ENCODE data around the gene ITGA6.

DNA sequence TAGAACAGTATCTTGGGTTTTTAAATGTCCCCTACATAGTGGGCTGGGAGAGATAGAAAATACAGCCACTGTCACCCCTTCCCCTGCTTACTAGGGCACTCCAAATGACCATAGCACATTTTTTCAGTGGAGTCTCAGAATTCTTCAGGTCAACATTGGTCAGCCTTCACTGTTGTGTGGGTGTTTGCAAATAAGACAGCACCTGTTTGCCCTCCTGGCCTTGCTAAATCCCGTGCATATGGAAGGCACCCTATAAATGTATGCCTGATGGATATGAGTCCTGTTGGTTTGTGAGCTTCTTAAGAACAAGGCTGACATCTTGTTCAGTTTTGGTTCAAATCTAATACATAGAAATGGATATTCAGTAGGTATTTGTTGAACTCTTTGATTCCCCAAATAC is 12.5 kb downstream of the ITGA6 start:
- TF ChIP-seq POLR2A (IDR thresholded peaks at IDR 0.05; ENCODE audit: low read length) = no peak
- no peak for TF ChIP-seq GATA1 (IDR thresholded peaks at IDR 0.05; ENCODE audit: low read depth, low read length)

Measured in erythroblast (primary cell).